ENCODE measurements around the gene CAMSAP2. TPM values are rescaled to one million over a fixed set of nuclear protein-coding genes. Genes with fewer than 3 reads are reported as not detected.

Gene CAMSAP2
- total RNA-seq, 1 experiment from 2014 or later, result 20.7 TPM

- no peak for TF ChIP-seq ATF1 (CRISPR knock-in tag; IDR thresholded peaks at IDR 0.05)
- TF ChIP-seq ERG (CRISPR knock-in tag; IDR thresholded peaks at IDR 0.05), result no peak
- no peak for TF ChIP-seq GABPB1 (CRISPR knock-in tag; IDR thresholded peaks at IDR 0.05)
- TF ChIP-seq ZNF138 (CRISPR knock-in tag; conservative IDR thresholded peaks at IDR 0.05), result no peak
- no peak for TF ChIP-seq JUN (CRISPR knock-in tag; IDR thresholded peaks at IDR 0.05)
- no peak for TF ChIP-seq CTCF (IDR thresholded peaks at IDR 0.05)
- TF ChIP-seq NR3C1 (CRISPR knock-in tag; conservative IDR thresholded peaks at IDR 0.05; ENCODE audit: low read depth), result no peak
- no peak for TF ChIP-seq ZNF671 (CRISPR knock-in tag; IDR thresholded peaks at IDR 0.05)
- no peak for TF ChIP-seq RELA (CRISPR knock-in tag; IDR thresholded peaks at IDR 0.05; ENCODE audit: borderline replicate concordance)
- no peak for TF ChIP-seq IRF2 (CRISPR knock-in tag; IDR thresholded peaks at IDR 0.05; ENCODE audit: borderline replicate concordance, low read depth)
- TF ChIP-seq, protein P1, sequence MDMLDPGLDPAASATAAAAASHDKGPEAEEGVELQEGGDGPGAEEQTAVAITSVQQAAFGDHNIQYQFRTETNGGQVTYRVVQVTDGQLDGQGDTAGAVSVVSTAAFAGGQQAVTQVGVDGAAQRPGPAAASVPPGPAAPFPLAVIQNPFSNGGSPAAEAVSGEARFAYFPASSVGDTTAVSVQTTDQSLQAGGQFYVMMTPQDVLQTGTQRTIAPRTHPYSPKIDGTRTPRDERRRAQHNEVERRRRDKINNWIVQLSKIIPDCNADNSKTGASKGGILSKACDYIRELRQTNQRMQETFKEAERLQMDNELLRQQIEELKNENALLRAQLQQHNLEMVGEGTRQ (CRISPR knock-in tag; IDR thresholded peaks at IDR 0.05), result no peak
- no peak for TF ChIP-seq TEAD4 (CRISPR knock-in tag; IDR thresholded peaks at IDR 0.05)
- TF ChIP-seq, protein P2, sequence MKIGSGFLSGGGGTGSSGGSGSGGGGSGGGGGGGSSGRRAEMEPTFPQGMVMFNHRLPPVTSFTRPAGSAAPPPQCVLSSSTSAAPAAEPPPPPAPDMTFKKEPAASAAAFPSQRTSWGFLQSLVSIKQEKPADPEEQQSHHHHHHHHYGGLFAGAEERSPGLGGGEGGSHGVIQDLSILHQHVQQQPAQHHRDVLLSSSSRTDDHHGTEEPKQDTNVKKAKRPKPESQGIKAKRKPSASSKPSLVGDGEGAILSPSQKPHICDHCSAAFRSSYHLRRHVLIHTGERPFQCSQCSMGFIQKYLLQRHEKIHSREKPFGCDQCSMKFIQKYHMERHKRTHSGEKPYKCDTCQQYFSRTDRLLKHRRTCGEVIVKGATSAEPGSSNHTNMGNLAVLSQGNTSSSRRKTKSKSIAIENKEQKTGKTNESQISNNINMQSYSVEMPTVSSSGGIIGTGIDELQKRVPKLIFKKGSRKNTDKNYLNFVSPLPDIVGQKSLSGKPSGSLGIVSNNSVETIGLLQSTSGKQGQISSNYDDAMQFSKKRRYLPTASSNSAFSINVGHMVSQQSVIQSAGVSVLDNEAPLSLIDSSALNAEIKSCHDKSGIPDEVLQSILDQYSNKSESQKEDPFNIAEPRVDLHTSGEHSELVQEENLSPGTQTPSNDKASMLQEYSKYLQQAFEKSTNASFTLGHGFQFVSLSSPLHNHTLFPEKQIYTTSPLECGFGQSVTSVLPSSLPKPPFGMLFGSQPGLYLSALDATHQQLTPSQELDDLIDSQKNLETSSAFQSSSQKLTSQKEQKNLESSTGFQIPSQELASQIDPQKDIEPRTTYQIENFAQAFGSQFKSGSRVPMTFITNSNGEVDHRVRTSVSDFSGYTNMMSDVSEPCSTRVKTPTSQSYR (CRISPR knock-in tag; IDR thresholded peaks at IDR 0.05), result no peak
- TF ChIP-seq NFE2L1 (CRISPR knock-in tag; IDR thresholded peaks at IDR 0.05), result no peak
- no peak for TF ChIP-seq ZNF219 (CRISPR knock-in tag; IDR thresholded peaks at IDR 0.05; ENCODE audit: borderline replicate concordance)
- TF ChIP-seq ZNF263 (CRISPR knock-in tag; IDR thresholded peaks at IDR 0.05; ENCODE audit: low read depth), result no peak
- TF ChIP-seq, protein P3, sequence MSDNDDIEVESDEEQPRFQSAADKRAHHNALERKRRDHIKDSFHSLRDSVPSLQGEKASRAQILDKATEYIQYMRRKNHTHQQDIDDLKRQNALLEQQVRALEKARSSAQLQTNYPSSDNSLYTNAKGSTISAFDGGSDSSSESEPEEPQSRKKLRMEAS (CRISPR knock-in tag; IDR thresholded peaks at IDR 0.05), result no peak
- TF ChIP-seq TCF7 (CRISPR knock-in tag; IDR thresholded peaks at IDR 0.05; ENCODE audit: low read depth), result no peak
- TF ChIP-seq E2F5 (CRISPR knock-in tag; IDR thresholded peaks at IDR 0.05), result no peak
- no peak for TF ChIP-seq NFYB (CRISPR knock-in tag; conservative IDR thresholded peaks at IDR 0.05; ENCODE audit: low read depth)
- Mint-ChIP-seq H3K27me3 (ENCODE audit: low read depth) (no peaks in the 10 kb centered on the region), H3K4me3 (no peak overlapping the region), H3K9me3 (no peaks in the 10 kb centered on the region), H3K4me1 (no peaks in the 10 kb centered on the region), H3K36me3 (no peaks in the 10 kb centered on the region), H3K27ac (no peak overlapping the region)
- DNase-seq (ENCODE audit: low spot score) (no peak), ATAC-seq (no peak)
- POLR2A ChIA-PET, result no interaction called here
- CTCF ChIA-PET, result no interaction called here
Observed at GRCh38 chr1:200708161-200708560, 30.5 kb upstream of the CAMSAP2 start.

- ATAC-seq, result no peak
- no peaks in the 10 kb centered on the region for H3K36me3 Mint-ChIP-seq
- H3K4me1 Mint-ChIP-seq, result no peaks in the 10 kb centered on the region
- H3K4me3 Mint-ChIP-seq, result no peak overlapping the region
- POLR2A ChIA-PET, result no interaction called here
- no peaks in the 10 kb centered on the region for H3K9me3 Mint-ChIP-seq
- no peaks in the 10 kb centered on the region for H3K27me3 Mint-ChIP-seq (ENCODE audit: low read depth)
- CTCF ChIA-PET, result no interaction called here
- no peak for DNase-seq (ENCODE audit: low spot score)
- H3K27ac Mint-ChIP-seq, result no peak overlapping the region
- no peak for TF ChIP-seq TEAD4 (CRISPR knock-in tag; IDR thresholded peaks at IDR 0.05)
- no peak for TF ChIP-seq ZNF263 (CRISPR knock-in tag; IDR thresholded peaks at IDR 0.05; ENCODE audit: low read depth)
- TF ChIP-seq MXD4 (CRISPR knock-in tag; IDR thresholded peaks at IDR 0.05; ENCODE audit: borderline replicate concordance), result no peak
- TF ChIP-seq, protein P4, sequence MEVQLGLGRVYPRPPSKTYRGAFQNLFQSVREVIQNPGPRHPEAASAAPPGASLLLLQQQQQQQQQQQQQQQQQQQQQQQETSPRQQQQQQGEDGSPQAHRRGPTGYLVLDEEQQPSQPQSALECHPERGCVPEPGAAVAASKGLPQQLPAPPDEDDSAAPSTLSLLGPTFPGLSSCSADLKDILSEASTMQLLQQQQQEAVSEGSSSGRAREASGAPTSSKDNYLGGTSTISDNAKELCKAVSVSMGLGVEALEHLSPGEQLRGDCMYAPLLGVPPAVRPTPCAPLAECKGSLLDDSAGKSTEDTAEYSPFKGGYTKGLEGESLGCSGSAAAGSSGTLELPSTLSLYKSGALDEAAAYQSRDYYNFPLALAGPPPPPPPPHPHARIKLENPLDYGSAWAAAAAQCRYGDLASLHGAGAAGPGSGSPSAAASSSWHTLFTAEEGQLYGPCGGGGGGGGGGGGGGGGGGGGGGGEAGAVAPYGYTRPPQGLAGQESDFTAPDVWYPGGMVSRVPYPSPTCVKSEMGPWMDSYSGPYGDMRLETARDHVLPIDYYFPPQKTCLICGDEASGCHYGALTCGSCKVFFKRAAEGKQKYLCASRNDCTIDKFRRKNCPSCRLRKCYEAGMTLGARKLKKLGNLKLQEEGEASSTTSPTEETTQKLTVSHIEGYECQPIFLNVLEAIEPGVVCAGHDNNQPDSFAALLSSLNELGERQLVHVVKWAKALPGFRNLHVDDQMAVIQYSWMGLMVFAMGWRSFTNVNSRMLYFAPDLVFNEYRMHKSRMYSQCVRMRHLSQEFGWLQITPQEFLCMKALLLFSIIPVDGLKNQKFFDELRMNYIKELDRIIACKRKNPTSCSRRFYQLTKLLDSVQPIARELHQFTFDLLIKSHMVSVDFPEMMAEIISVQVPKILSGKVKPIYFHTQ (CRISPR knock-in tag; IDR thresholded peaks at IDR 0.05), result no peak
- no peak for TF ChIP-seq E2F1 (CRISPR knock-in tag; IDR thresholded peaks at IDR 0.05)
- TF ChIP-seq NR2C2 (CRISPR knock-in tag; IDR thresholded peaks at IDR 0.05), result no peak
- no peak for TF ChIP-seq ZNF138 (CRISPR knock-in tag; conservative IDR thresholded peaks at IDR 0.05)
- TF ChIP-seq ATF3 (CRISPR knock-in tag; conservative IDR thresholded peaks at IDR 0.05), result no peak
Observed at GRCh38 chr1:200708769-200709168, 29.9 kb upstream of the CAMSAP2 start.
